Measurements from ENCODE around the gene GBGT1. TPM values are rescaled to one million over a fixed set of nuclear protein-coding genes. Genes with fewer than 3 reads are reported as not detected.

Gene GBGT1
- 3.7 TPM for total RNA-seq

GRCh38 chr9:133163504-133164172 lies at the start of gene GBGT1:
GBGT1 (minus strand) TSS chr9:133163914; CDS start chr9:133162412, 1,502 bp downstream.

GRCh38 chr9:133208880-133209300 lies 45.2 kb upstream of the GBGT1 start, which contains the start of gene OBP2B:
OBP2B (minus strand) TSS chr9:133209250; CDS start chr9:133209199, 51 bp downstream.

GRCh38 chr9:133121198-133121914 lies 42.4 kb downstream of the GBGT1 start, which contains the start of gene RALGDS:
RALGDS (minus strand) TSS chr9:133121240; CDS start chr9:133121154, 86 bp downstream.

Other genes with a start within 250 kb of the GBGT1 start
- 53.3 TPM for gene TSC1, start 219.3 kb downstream of the GBGT1 start, total RNA-seq
- gene GFI1B, start 185.2 kb downstream of the GBGT1 start, total RNA-seq: 0.23 TPM
- gene GTF3C5, start 132.9 kb downstream of the GBGT1 start, total RNA-seq: 25.8 TPM
- gene CEL, start 101.9 kb downstream of the GBGT1 start, total RNA-seq: 0.46 TPM
- 99.2 TPM for gene RALGDS, start 42.7 kb downstream of the GBGT1 start, total RNA-seq
- not detected for gene OBP2B, start 45.3 kb upstream of the GBGT1 start, total RNA-seq
- gene ABO, start 111.3 kb upstream of the GBGT1 start, total RNA-seq: under 0.01 TPM
- 18.2 TPM for gene SURF6, start 172.3 kb upstream of the GBGT1 start, total RNA-seq
- 15.9 TPM for gene MED22, start 184.2 kb upstream of the GBGT1 start, total RNA-seq
- 914 TPM for gene RPL7A, start 184.3 kb upstream of the GBGT1 start, total RNA-seq
- gene SURF1, start 192.6 kb upstream of the GBGT1 start, total RNA-seq: 17.8 TPM
- gene SURF2, start 192.6 kb upstream of the GBGT1 start, total RNA-seq: 19.6 TPM
- gene SURF4, start 212.1 kb upstream of the GBGT1 start, total RNA-seq: 91.3 TPM
- gene STKLD1, start 212.5 kb upstream of the GBGT1 start, total RNA-seq: 3.0 TPM

All from diencephalon (tissue), 1 donor.